ENCODE results near the gene MAST1. TPM values are rescaled to one million over a fixed set of nuclear protein-coding genes. Genes with fewer than 3 reads are reported as not detected.

MAST1 gene
- polyA plus RNA-seq, 2 of the 4 experiments (the other 2 are of a cell fraction), result 1.4 to 2.2 TPM

GRCh38 chr19:12891553-12892021 is 53.3 kb downstream of the MAST1 start:
- CTCF ChIA-PET, result interaction anchor here (0.6 to 1.5 kb wide), 3 partner anchors 74 to 1595 kb away, joined by 3 to 6 read pairs (median 4); no protein-coding TSS in a partner anchor
- no peak for TF ChIP-seq HOXB13 (CRISPR knock-in tag; IDR thresholded peaks at IDR 0.05; ENCODE audit: low read depth)
- TF ChIP-seq NPAS2 (CRISPR knock-in tag; IDR thresholded peaks at IDR 0.05; ENCODE audit: borderline replicate concordance), result no peak
- TF ChIP-seq SMC3 (IDR thresholded peaks at IDR 0.05), result no peak
- no peak for TF ChIP-seq NR3C1 (IDR thresholded peaks at IDR 0.05)
- no peak for TF ChIP-seq RFX5 (IDR thresholded peaks at IDR 0.05)
- TF ChIP-seq SREBF2 (IDR thresholded peaks at IDR 0.05), result no peak
- no peak for TF ChIP-seq HDAC2 (IDR thresholded peaks at IDR 0.05)
- TF ChIP-seq HES2 (IDR thresholded peaks at IDR 0.05), result no peak
- no peak for TF ChIP-seq EHMT2 (IDR thresholded peaks at IDR 0.05; ENCODE audit: low read depth)
- TF ChIP-seq NFE2L2 (conservative IDR thresholded peaks at IDR 0.05; ENCODE audit: low read length), result no peak
- TF ChIP-seq FOSB (CRISPR knock-in tag; IDR thresholded peaks at IDR 0.05), result no peak
- FAIRE-seq (no peak), DNase-seq (ENCODE audit: low read depth in 1 of 2, low spot score in 1 of 2) (no peak), ATAC-seq (no peak; a peak in 1 of 6 replicates)
- peak overlapping the region; percentile 49 to 79; a peak in 4 of 6 replicates for H3K27ac ChIP-seq
- WGBS (ENCODE audit: missing lambda C conversion rate), result 60% methylated on average over 1 of the region's 26 CpGs
- H3K4me3 ChIP-seq, result peak overlapping the region; percentile 93
- H3K9me3 ChIP-seq, result no peaks in the 10 kb centered on the region
- peak overlapping the region; percentile 84 for H3K4me2 ChIP-seq
- H3K4me1 ChIP-seq, result peaks cover 3% of the 10 kb centered on the region; the same call in 1 of the 3 replicates
- POLR2A ChIA-PET, result interaction anchor here (0.7 to 1.8 kb wide), 4 partner anchors 10 to 42 kb away, joined by 3 to 8 read pairs (median 3); partner anchors contain the start of genes DNASE2, FARSA and SYCE2

- DNase-seq (ENCODE audit: low read depth in 1 of 2, low spot score in 1 of 2) (no peak), ATAC-seq (no peak), FAIRE-seq (no peak)
- H3K4me3 ChIP-seq, result no peak overlapping the region
- TF ChIP-seq KDM1A (IDR thresholded peaks at IDR 0.05; ENCODE audit: low read depth) (no peak), FOSB (CRISPR knock-in tag; IDR thresholded peaks at IDR 0.05) (no peak), RNF2 (IDR thresholded peaks at IDR 0.05; ENCODE audit: borderline replicate concordance, low read depth) (no peak), CBX8 (IDR thresholded peaks at IDR 0.05) (no peak), HOXB13 (CRISPR knock-in tag; IDR thresholded peaks at IDR 0.05; ENCODE audit: low read depth) (no peak), NPAS2 (CRISPR knock-in tag; IDR thresholded peaks at IDR 0.05; ENCODE audit: borderline replicate concordance) (no peak), MAZ (IDR thresholded peaks at IDR 0.05; ENCODE audit: borderline replicate concordance, low read depth, low read length) (no peak), RFX5 (IDR thresholded peaks at IDR 0.05) (no peak), MAFK (IDR thresholded peaks at IDR 0.05; ENCODE audit: partially characterized antibody) (no peak), CBX2 (IDR thresholded peaks at IDR 0.05; ENCODE audit: borderline replicate concordance, low read depth) (no peak), PHF8 (IDR thresholded peaks at IDR 0.05; ENCODE audit: borderline replicate concordance, low read depth) (no peak), SREBF2 (IDR thresholded peaks at IDR 0.05) (no peak), FOXS1 (CRISPR knock-in tag; IDR thresholded peaks at IDR 0.05) (no peak), EHMT2 (IDR thresholded peaks at IDR 0.05; ENCODE audit: low read depth) (no peak)
- H3K9me3 ChIP-seq, result no peaks in the 10 kb centered on the region
- 85% methylated on average over 5 of the region's 5 CpGs for WGBS (ENCODE audit: missing lambda C conversion rate)
- peaks cover 3% of the 10 kb centered on the region; the same call in 1 of the 3 replicates for H3K4me1 ChIP-seq
- H3K27ac ChIP-seq, result no peak overlapping the region
- H3K4me2 ChIP-seq, result no peak overlapping the region
- CTCF ChIA-PET, result interaction anchor here (1.0 kb wide), 1 partner anchor 9 kb away, joined by 3 read pairs; no protein-coding TSS in a partner anchor
- POLR2A ChIA-PET, result no interaction called here
Observed at GRCh38 chr19:12893582-12893981, 55.3 kb downstream of the MAST1 start.

- 92% methylated on average over 4 of the region's 17 CpGs for WGBS (ENCODE audit: missing lambda C conversion rate)
- H3K9me3 ChIP-seq, result no peaks in the 10 kb centered on the region
- CTCF ChIA-PET, result interaction anchor here (0.7 to 2.3 kb wide), 3 partner anchors 11 to 49 kb away, joined by 3 to 7 read pairs (median 3); no protein-coding TSS in a partner anchor
- no peak overlapping the region for H3K4me2 ChIP-seq
- peaks cover 3% of the 10 kb centered on the region; the same call in 1 of the 3 replicates for H3K4me1 ChIP-seq
- POLR2A ChIA-PET, result no interaction called here
- ATAC-seq, result no peak
- TF ChIP-seq RNF2 (IDR thresholded peaks at IDR 0.05; ENCODE audit: borderline replicate concordance, low read depth), result no peak
- TF ChIP-seq MAX (IDR thresholded peaks at IDR 0.05), result no peak
- no peak for TF ChIP-seq RFX5 (IDR thresholded peaks at IDR 0.05)
- no peak for TF ChIP-seq FOSB (CRISPR knock-in tag; IDR thresholded peaks at IDR 0.05)
- TF ChIP-seq SMC3 (IDR thresholded peaks at IDR 0.05), result no peak
- no peak for TF ChIP-seq EHMT2 (IDR thresholded peaks at IDR 0.05; ENCODE audit: low read depth)
- TF ChIP-seq ELK1 (IDR thresholded peaks at IDR 0.05; ENCODE audit: low read depth, low read length), result no peak
- TF ChIP-seq MAZ (IDR thresholded peaks at IDR 0.05; ENCODE audit: borderline replicate concordance, low read depth, low read length), result no peak
- no peak for DNase-seq (ENCODE audit: low read depth in 1 of 2, low spot score in 1 of 2)
- H3K27ac ChIP-seq, result no peak overlapping the region
- no peak overlapping the region for H3K4me3 ChIP-seq
- FAIRE-seq, result no peak
Observed at GRCh38 chr19:12896460-12896859, 58.1 kb downstream of the MAST1 start.

All from A549 (cell line).